Measurements from ENCODE around the gene BMP10. TPM values are rescaled to one million over a fixed set of nuclear protein-coding genes. Genes with fewer than 3 reads are reported as not detected.

BMP10 gene
- total RNA-seq, 1 donor from 2014 or later = 0.19 TPM

DNA sequence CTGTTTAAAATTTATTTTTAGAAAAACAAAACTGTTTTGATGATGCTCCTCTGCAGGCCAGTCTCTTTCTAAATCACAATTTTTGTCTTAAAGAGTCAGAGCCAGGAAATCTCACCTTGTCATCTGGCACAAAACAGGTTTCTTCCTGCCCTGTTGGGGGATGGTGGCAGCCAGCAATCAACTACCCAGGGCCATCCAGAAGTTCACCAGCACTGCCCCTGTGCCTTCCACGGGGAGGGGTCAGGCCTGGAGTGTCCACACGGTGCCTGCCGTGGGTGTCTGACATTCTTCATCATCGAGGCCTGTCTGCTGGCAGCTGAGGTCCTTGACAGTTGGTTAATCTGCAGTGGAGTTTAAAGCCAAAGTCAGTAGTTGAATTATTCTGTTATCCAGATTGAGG lies 40.0 kb upstream of the BMP10 start:
- peaks cover 21% of the 10 kb centered on the region for H3K27me3 ChIP-seq (ENCODE audit: low read depth)
- H3K27ac ChIP-seq (replicated peaks) = no peak overlapping the region
- H3K4me3 ChIP-seq = no peak overlapping the region
- peaks cover 12% of the 10 kb centered on the region for H3K4me1 ChIP-seq
- no peak for DNase-seq
- TF ChIP-seq, protein P1, sequence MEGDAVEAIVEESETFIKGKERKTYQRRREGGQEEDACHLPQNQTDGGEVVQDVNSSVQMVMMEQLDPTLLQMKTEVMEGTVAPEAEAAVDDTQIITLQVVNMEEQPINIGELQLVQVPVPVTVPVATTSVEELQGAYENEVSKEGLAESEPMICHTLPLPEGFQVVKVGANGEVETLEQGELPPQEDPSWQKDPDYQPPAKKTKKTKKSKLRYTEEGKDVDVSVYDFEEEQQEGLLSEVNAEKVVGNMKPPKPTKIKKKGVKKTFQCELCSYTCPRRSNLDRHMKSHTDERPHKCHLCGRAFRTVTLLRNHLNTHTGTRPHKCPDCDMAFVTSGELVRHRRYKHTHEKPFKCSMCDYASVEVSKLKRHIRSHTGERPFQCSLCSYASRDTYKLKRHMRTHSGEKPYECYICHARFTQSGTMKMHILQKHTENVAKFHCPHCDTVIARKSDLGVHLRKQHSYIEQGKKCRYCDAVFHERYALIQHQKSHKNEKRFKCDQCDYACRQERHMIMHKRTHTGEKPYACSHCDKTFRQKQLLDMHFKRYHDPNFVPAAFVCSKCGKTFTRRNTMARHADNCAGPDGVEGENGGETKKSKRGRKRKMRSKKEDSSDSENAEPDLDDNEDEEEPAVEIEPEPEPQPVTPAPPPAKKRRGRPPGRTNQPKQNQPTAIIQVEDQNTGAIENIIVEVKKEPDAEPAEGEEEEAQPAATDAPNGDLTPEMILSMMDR (IDR thresholded peaks at IDR 0.05; ENCODE audit: borderline replicate concordance) = no peak
- no peaks in the 10 kb centered on the region for H3K9me3 ChIP-seq (replicated peaks)
- intact Hi-C loops (cut with micrococcal nuclease) = loop anchor here (10.0 kb wide), 1 partner anchor 416 kb away; no protein-coding TSS in a partner anchor
- H3K36me3 ChIP-seq = no peaks in the 10 kb centered on the region

DNA sequence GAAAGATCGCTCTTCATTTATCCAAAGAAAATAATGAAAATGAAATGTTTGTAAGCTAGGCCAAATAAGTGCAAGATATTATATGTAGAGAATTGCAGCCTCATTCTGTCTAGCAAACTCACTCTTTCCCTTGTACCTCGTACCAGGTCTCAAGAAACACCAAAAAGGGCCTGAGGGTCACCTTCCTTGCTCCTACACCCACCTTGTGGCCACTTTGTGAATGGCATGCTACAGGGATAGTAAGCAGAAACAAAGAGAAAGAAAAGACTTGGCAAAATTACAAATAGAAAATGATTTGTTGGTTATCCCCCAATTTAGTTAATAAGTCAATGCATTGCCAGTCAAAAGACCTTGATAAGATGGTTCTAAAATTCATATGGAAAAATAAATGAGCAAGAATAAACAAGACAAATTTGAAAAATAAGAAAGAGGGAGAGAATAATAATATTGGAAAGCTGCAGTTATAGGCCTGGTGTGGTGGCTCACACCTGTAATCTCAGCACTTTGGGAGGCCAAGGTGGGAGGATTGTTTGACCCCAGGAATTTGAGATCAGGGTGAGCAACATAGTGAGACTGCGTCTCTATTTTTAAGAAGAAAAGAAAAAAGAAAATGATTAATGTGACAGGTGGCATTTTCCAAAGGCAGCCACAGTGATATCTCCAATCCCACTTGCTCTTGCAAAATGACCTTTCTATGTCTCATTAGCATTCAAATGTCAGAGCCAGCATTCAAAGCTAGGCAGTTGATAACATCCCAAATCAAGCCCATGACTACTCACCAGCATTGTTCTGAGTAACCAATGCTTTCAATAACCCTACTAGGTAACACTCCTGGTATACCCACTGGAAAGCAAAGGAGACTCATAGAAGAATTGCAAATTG lies 38.8 kb upstream of the BMP10 start:
- TF ChIP-seq, protein P1 (IDR thresholded peaks at IDR 0.05; ENCODE audit: borderline replicate concordance) = peak; percentile 95
- Histone ChIP-seq H3K27me3 (ENCODE audit: low read depth) (peaks cover 20% of the 10 kb centered on the region), H3K4me3 (no peak overlapping the region), H3K36me3 (no peaks in the 10 kb centered on the region), H3K4me1 (peaks cover 12% of the 10 kb centered on the region), H3K9me3 (replicated peaks) (no peaks in the 10 kb centered on the region), H3K27ac (replicated peaks) (no peak overlapping the region)
- peak; percentile 44 for DNase-seq
- intact Hi-C loops (cut with micrococcal nuclease) = loop anchor here (5.0 to 10.0 kb wide), 3 partner anchors 158 to 415 kb away; no protein-coding TSS in a partner anchor

DNA sequence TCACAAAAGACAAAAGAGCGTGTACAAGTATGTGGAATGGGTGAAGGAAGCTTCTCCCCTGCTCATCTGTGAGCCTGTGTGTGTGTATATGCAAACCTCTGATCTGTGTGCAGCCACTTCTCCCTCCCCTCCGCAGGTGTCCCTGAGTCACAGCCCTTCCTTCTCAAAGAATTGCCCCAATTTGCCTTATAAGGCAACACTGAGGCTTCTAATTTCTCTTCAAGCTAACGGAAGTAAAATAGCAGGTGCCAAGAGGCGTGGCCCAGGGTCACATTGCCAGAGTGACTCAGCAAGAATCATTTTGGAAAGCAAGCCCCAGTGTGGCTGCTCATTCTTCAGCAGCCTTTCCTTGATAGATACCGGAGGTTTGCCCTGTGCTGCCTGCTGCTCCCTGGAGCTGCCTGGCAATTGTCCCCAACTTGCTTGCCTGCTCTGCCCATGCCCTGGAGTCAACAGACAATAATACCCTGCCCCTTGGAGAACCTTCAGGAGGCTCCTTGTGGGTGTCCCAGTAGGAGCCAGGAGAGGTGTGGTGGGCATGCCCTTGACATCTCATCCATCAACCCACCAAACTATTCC lies 37.3 kb upstream of the BMP10 start:
- Histone ChIP-seq H3K36me3 (no peaks in the 10 kb centered on the region), H3K4me1 (peaks cover 12% of the 10 kb centered on the region), H3K27me3 (ENCODE audit: low read depth) (peaks cover 16% of the 10 kb centered on the region), H3K27ac (replicated peaks) (no peak overlapping the region), H3K4me3 (no peak overlapping the region), H3K9me3 (replicated peaks) (peaks cover 10% of the 10 kb centered on the region)
- intact Hi-C loops (cut with micrococcal nuclease) = loop anchor here (5.0 kb wide), 2 partner anchors 156 to 201 kb away; no protein-coding TSS in a partner anchor
- peak; percentile 56 for DNase-seq
- TF ChIP-seq, protein P1 (IDR thresholded peaks at IDR 0.05; ENCODE audit: borderline replicate concordance) = no peak

DNA sequence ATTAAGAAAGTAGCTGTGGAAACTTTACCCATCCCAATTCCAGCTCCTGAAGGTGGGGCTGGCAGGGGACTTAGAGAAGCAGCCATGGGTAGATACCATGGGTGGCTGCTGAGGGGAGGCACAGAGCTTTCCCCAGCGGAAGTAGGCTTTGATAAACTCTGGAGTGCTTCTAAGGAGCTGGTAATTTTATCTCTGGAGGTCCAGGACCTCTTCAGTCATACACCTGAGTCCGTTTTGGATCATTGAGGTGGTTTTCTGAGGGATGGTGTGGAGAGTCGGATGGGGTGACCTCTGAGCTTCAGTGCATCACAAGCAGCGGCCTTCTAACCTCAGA lies 36.7 kb upstream of the BMP10 start:
- peaks cover 16% of the 10 kb centered on the region for H3K27me3 ChIP-seq (ENCODE audit: low read depth)
- TF ChIP-seq, protein P1 (IDR thresholded peaks at IDR 0.05; ENCODE audit: borderline replicate concordance) = no peak
- intact Hi-C loops (cut with micrococcal nuclease) = loop anchor here (5.0 kb wide), 2 partner anchors 156 to 201 kb away; no protein-coding TSS in a partner anchor
- no peaks in the 10 kb centered on the region for H3K36me3 ChIP-seq
- H3K4me3 ChIP-seq = no peak overlapping the region
- H3K4me1 ChIP-seq = peaks cover 12% of the 10 kb centered on the region
- H3K27ac ChIP-seq (replicated peaks) = no peak overlapping the region
- no peak for DNase-seq
- H3K9me3 ChIP-seq (replicated peaks) = peaks cover 12% of the 10 kb centered on the region

DNA sequence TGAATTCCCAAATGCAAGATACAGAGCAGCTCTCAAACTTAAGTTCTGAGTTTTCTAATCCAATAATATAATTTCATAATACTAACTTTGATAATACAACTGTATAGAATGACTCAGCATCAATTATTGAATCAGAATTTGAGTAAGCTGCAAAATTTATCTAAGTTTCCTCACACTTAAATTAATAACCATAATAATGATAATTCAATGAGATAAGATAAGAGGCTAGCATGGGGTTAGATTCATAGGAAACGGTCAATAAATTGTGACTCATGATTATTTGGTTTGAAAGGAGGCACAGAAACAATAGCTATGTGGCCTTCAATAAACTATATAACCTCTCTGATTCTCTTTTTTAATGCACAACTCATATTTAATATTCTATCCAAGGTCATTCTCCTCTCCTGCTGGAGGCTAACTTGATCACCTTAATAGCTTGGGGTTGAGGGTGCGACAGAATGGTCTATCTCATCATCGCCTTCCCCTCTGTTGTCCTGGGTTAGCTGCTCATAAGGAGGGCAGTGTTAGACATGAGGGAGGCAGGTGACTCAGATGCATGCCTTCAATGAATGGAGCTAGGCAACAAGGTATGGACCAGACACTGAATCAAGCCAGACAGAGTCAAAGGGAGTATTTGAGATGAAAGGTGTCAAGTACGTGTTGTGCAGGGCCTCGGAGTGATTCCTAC lies 36.2 kb upstream of the BMP10 start:
- DNase-seq = no peak
- peaks cover 16% of the 10 kb centered on the region for H3K27me3 ChIP-seq (ENCODE audit: low read depth)
- intact Hi-C loops (cut with micrococcal nuclease) = loop anchor here (5.0 kb wide), 2 partner anchors 155 to 200 kb away; no protein-coding TSS in a partner anchor
- H3K9me3 ChIP-seq (replicated peaks) = peaks cover 17% of the 10 kb centered on the region
- peaks cover 12% of the 10 kb centered on the region for H3K4me1 ChIP-seq
- no peak overlapping the region for H3K27ac ChIP-seq (replicated peaks)
- H3K36me3 ChIP-seq = no peaks in the 10 kb centered on the region
- TF ChIP-seq, protein P1 (IDR thresholded peaks at IDR 0.05; ENCODE audit: borderline replicate concordance) = no peak
- no peak overlapping the region for H3K4me3 ChIP-seq
